Heart right ventricle (tissue), 16 donors: ENCODE data around the gene MLYCD. TPM values are rescaled to one million over a fixed set of nuclear protein-coding genes. Genes with fewer than 3 reads are reported as not detected.

Experiments
- ATAC-seq, 8 donors: fragments of 200-7000 bp; cut with Tn5 transposase; one replicate each; pipeline ENCODE4 v1.9.1; 2020; ENCODE audit warnings: mild to moderate bottlenecking in 8 of 8, moderate library complexity in 8 of 8, moderate number of reproducible peaks in 1 of 8
- DNase-seq, 2 donors: peaks; one replicate each; pipeline ENCODE4 v3.0.0-alpha.2; 2020
- H3K27ac ChIP-seq, 10 donors: fragments of 200-600 bp; sonication (generic) in 2 of 10; one replicate each; pipeline versions ENCODE4 v1.5.0 to v1.8.0; 2020 to 2022; ENCODE audit warnings: mild to moderate bottlenecking in 3 of 10
- H3K27me3 ChIP-seq, 7 donors: fragments of 200-600 bp; one replicate each; pipeline ENCODE4 v1.8.0; 2021 to 2022; ENCODE audit warnings: mild to moderate bottlenecking in 2 of 7
- H3K36me3 ChIP-seq, 9 donors: fragments of 200-600 bp; sonication (generic) in 1 of 9; one replicate each; pipeline versions ENCODE4 v1.5.0 to v1.8.0; 2020 to 2022; ENCODE audit warnings: mild to moderate bottlenecking in 2 of 9
- H3K4me1 ChIP-seq, 9 donors: fragments of 200-600 bp; sonication (generic) in 1 of 9; one replicate each; pipeline versions ENCODE4 v1.5.0 to v1.8.0; 2020 to 2022; ENCODE audit warnings: mild to moderate bottlenecking in 4 of 9
- H3K4me3 ChIP-seq, 10 donors: fragments of 200-600 bp; sonication (generic) in 2 of 10; one replicate each; pipeline versions ENCODE4 v1.5.0 to v1.8.0; 2020 to 2022; ENCODE audit warnings: mild to moderate bottlenecking in 7 of 10, moderate library complexity in 2 of 10
- H3K9me3 ChIP-seq, 11 donors: fragments of 200-600 bp in 10 of 11; sonication (generic) in 2 of 11; one replicate each; pipeline versions ENCODE4 v1.5.0 to v1.8.0; 2013 to 2022; ENCODE audit warnings: mild to moderate bottlenecking in 2 of 11, control low read depth in 1 of 11, moderate library complexity in 1 of 11
- WGBS, 2 donors: extraction: QIAGEN DNeasy Blood & Tissue Kit; methylation state at CpG; one replicate each; pipeline ENCODE4 v1.1.7; 2013; ENCODE audit warnings: inconsistent platforms in 1 of 2; 5-methylcytosine and 5-hydroxymethylcytosine counted together
- intact Hi-C, 10 donors: fragments of 100-400 bp; cut with DNase I; formaldehyde crosslinking; loops; one replicate each; pipeline versions ENCODE4 v1.11.1 to v1.14.2; 2022
- polyA plus RNA-seq, 2 donors: library from polyadenylated mRNA; stranded (reverse); fragments of 200-250 nt; gene quantifications; one replicate each; pipeline ENCODE4 v1.2.3, GENCODE V29; 2013
- total RNA-seq, 10 donors: library from RNA; stranded (reverse); fragmentation: NEBNext Ultra II Directional in 3 of 10; extraction: Animal tissue kit (Norgen Biotek cat#: 25700) in 3 of 10; gene quantifications; one replicate each; pipeline versions ENCODE4 v1.2.1 to v1.2.4, GENCODE V29; 2021 to 2023
- TF ChIP-seq, protein P1 (sequence below), 9 donors: fragments of 200-600 bp; sonication (generic) in 2 of 9; IDR thresholded peaks; one replicate each; pipeline versions ENCODE4 v1.5.0 to v1.8.0; 2021 to 2022; ENCODE audit warnings: antibody characterized with exemption in 9 of 9, mild to moderate bottlenecking in 5 of 9, moderate library complexity in 1 of 9
- donor health status: Arrhythmogenic right ventricular cardiomyopathy.
- donor health status: ischemic (EF 13 %, LVEDD 7.1; RV severe dilation, severe dysfunction).
- donor health status: healthy with polysubstance abuse.
- donor health status: DM: no; HTN: yes; CAD: no.
- donor health status: DM: no; HTN: no; CAD: no.
- donor health status: ischemic (EF 25% LVEDD 6.9; RV normal size, moderate dysfunction).
- donor health status: ischemic (EF 25% LVEDD 5.7; RV mildly dilated, moderate dysfunction).
- donor health status: healthy.
- donor health status: DM: yes; HTN: yes; CAD: no.
- donor health status: Ischemic cardiomyopathy.
- donor health status: ischemic (EF 35%, LVEDD 5.7; RV mildly dilated, moderate dysfunction).
- donor health status: nonischemic (EF 11% LVEDD 7.7; RV severe dilation, severe dysfunction).
- donor health status: DM: yes; HTN: yes; CAD: no.
- donor health status: PGD.
- donor health status: ischemic (EF 29% LVEDD 5.4; RV normal size, mild dysfunction).
- donor health status: nonischemic (EF 23%, LVEDD 6.1; RV moderate dilation, normal function).

The MLYCD gene
- total and polyA plus RNA-seq, 12 donors: 13.5 to 58.0 (median 38.6) TPM

DNA sequence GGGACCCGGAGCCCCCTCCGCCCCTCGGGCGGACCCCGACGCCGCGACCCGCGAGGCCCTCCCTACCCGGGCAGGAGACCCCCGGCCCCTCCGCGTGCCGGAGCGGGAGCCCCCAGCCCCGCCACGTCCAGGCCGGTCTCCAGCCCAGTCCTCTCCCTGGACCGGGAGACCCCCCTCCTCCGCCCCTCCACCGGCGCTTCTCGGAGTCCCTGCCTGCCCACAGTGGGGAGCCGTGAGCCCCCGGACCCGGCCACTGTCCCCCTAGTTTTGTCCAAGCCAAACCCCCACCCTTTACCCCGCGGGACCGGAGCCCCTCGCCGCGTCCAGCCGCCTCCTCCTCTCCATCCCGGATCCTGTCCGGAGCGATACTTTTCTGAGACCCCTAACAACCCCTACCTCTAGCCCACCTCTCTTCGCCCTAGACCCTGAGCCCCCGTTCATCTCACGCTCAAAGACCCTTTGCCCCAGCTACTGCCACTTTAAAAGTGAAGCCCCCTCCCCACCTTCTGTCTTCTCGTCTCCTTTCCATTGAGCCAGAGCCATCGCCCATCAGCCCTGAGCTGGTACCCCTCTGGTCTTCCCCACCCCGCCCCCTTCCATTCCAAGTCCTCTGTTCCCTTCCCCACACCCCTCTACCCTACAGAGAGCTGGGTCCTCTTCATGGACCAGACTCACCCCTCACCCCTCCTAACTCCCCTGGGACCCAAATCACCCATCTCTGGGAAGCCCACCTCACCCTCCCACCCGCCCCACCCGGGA, 70.2 kb downstream of the MLYCD start:
- peaks cover 0 to under 1% (median 0%) of the 10 kb centered on the region in 9 donors for H3K4me1 ChIP-seq
- ATAC-seq (no peak), DNase-seq (no peak)
- intact Hi-C loops: loop anchor here in 8 of 10 donors (2.0 to 10.0 kb wide), 9 partner anchors 73 to 516 kb away; partner anchors contain the start of genes TAF1C (in 2 of the 8) and SLC38A8 (in 1 of the 8)
- peaks cover 0 to 24% (median 8%) of the 10 kb centered on the region in 7 donors for H3K27me3 ChIP-seq
- peaks cover 0 to 18% (median 0%) of the 10 kb centered on the region in 9 donors for H3K36me3 ChIP-seq
- no peak overlapping the region for H3K27ac ChIP-seq
- no peak overlapping the region for H3K4me3 ChIP-seq
- TF ChIP-seq, protein P1, sequence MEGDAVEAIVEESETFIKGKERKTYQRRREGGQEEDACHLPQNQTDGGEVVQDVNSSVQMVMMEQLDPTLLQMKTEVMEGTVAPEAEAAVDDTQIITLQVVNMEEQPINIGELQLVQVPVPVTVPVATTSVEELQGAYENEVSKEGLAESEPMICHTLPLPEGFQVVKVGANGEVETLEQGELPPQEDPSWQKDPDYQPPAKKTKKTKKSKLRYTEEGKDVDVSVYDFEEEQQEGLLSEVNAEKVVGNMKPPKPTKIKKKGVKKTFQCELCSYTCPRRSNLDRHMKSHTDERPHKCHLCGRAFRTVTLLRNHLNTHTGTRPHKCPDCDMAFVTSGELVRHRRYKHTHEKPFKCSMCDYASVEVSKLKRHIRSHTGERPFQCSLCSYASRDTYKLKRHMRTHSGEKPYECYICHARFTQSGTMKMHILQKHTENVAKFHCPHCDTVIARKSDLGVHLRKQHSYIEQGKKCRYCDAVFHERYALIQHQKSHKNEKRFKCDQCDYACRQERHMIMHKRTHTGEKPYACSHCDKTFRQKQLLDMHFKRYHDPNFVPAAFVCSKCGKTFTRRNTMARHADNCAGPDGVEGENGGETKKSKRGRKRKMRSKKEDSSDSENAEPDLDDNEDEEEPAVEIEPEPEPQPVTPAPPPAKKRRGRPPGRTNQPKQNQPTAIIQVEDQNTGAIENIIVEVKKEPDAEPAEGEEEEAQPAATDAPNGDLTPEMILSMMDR (IDR thresholded peaks at IDR 0.05): no peak
- H3K9me3 ChIP-seq: no peaks in the 10 kb centered on the region
- 10 to 11% methylated on average over 27 to 45 of the region's 45 CpGs for WGBS, 2 donors

DNA sequence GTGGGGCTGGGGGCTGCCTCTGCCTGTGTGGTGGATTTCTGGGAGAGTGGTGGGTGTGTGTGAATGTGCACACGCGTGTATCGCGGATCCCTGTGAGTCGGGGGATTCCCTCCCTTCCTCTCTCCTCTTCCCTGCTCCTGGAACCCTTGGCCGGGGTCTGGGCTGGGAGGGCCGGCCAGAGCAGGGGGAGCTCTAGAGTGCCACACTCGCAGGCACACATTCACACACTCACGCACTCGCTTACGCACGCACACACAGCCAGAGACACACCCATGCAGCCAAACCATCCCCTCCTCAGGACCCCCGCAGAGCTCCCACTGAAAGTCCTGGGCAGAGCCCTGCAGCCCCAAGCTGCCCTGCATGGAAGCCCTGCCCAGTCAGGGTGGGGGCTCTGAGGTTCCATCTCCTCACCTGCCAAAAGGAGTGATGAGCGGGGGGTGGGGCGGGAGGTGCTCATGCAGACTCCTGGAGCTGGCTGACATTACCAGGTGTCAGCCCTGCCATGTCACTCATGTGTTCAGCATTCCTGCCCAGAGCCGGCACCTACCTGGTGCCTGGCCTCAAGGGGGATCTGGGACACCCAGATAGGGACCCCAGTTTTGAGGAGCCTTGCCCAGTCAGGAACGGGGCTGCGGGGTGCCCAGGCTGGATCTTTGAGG, 71.0 kb downstream of the MLYCD start:
- intact Hi-C loops: loop anchor here in 8 of 10 donors (2.0 to 10.0 kb wide), 11 partner anchors 72 to 515 kb away; partner anchors contain the start of genes SLC38A8 (in 2 of the 8) and TAF1C (in 2 of the 8)
- no peak overlapping the region for H3K4me3 ChIP-seq
- 57 to 67% methylated on average over 18 of the region's 18 CpGs for WGBS, 2 donors
- DNase-seq (no peak), ATAC-seq (no peak)
- no peak overlapping the region for H3K27ac ChIP-seq
- TF ChIP-seq, protein P1 (IDR thresholded peaks at IDR 0.05): no peak
- H3K9me3 ChIP-seq: no peaks in the 10 kb centered on the region
- no peaks in the 10 kb centered on the region for H3K4me1 ChIP-seq
- peaks cover 0 to 24% (median 8%) of the 10 kb centered on the region in 7 donors for H3K27me3 ChIP-seq
- H3K36me3 ChIP-seq: peaks cover 0 to 17% (median 0%) of the 10 kb centered on the region in 9 donors

DNA sequence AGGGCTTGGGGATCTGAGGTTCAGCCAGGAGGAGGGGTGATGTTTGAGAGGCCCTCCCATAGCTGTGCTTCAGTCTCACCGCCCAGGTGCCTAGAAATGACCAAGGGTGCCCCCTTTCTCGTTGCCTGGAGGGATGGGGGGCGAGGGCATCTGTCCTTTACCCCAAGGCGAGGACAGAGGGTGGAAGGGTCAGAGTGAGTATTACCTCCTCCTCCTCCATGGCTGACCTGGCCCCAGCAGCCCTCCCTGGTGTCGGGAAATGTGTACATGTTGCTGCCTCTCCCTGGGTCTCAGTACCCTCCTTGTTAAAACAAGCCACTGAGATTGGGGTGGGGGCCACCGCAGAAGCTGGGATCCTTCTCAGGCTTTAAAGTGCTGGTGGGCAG, 71.5 kb downstream of the MLYCD start:
- no peaks in the 10 kb centered on the region for H3K9me3 ChIP-seq
- TF ChIP-seq, protein P1 (IDR thresholded peaks at IDR 0.05): no peak
- peaks cover 0 to 24% (median 8%) of the 10 kb centered on the region in 7 donors for H3K27me3 ChIP-seq
- intact Hi-C loops: loop anchor here in 2 of 10 donors (5.0 to 10.0 kb wide), 2 partner anchors 74 to 87 kb away; partner anchors contain the start of gene SLC38A8 (in 1 of the 2)
- DNase-seq (no peak), ATAC-seq (no peak)
- 76 to 84% methylated on average over 6 of the region's 6 CpGs for WGBS, 2 donors
- H3K36me3 ChIP-seq: peaks cover 0 to 11% (median 0%) of the 10 kb centered on the region in 9 donors
- no peak overlapping the region for H3K27ac ChIP-seq
- no peaks in the 10 kb centered on the region for H3K4me1 ChIP-seq
- H3K4me3 ChIP-seq: no peak overlapping the region
